A673 (cell line): ENCODE data around the gene COBLL1. TPM values are rescaled to one million over a fixed set of nuclear protein-coding genes. Genes with fewer than 3 reads are reported as not detected.

Experiments
- BruUV-seq: library from RNA; stranded (reverse); fragments of 400-500 nt; replicated peaks from 2 replicates; lab custom pipeline; 2021; lab: Mats Ljungman, UMichigan
- CTCF ChIA-PET: fragments of 300-600 bp; sonication (Branson Sonifier 250); formaldehyde crosslinking; loops from one replicate; lab custom pipeline; 2022; ENCODE audit warnings: antibody characterized with exemption; lab: Charles Lee
- POLR2A ChIA-PET: fragments of 300-600 bp; sonication (Branson Sonifier 250); formaldehyde crosslinking; loops from one replicate; lab custom pipeline; 2022; ENCODE audit warnings: antibody characterized with exemption; ENCODE audit not compliant: low non-redundant PET; lab: Charles Lee
- DNase-seq: peaks from one replicate; pipeline ENCODE4 v3.0.0-alpha.2; 2015; ENCODE audit warnings: low spot score
- H3K27ac ChIP-seq: fragments of 200-600 bp; sonication (generic); 2 replicates; pipeline ENCODE4 v1.5.1; 2016; ENCODE audit warnings: mixed run types, low read depth, mild to moderate bottlenecking, mixed read lengths, antibody characterized with exemption, low read length; ENCODE audit not compliant: poor library complexity, severe bottlenecking
- H3K27me3 ChIP-seq: fragments of 200-600 bp; sonication (generic); replicated peaks from 2 replicates; pipeline ENCODE4 v1.6.1; 2017; ENCODE audit warnings: mixed run types, low read depth, mild to moderate bottlenecking, mixed read lengths, antibody characterized with exemption, low read length; ENCODE audit not compliant: insufficient read depth, poor library complexity
- H3K36me3 ChIP-seq: fragments of 200-600 bp; sonication (generic); 2 replicates; pipeline ENCODE4 v1.6.1; 2016; ENCODE audit warnings: mixed run types, mild to moderate bottlenecking, mixed read lengths, antibody characterized with exemption, low read length; ENCODE audit not compliant: insufficient read depth, poor library complexity, severe bottlenecking
- H3K4me1 ChIP-seq: fragments of 200-600 bp; sonication (generic); 2 replicates; pipeline ENCODE4 v1.6.1; 2017; ENCODE audit warnings: mixed run types, mild to moderate bottlenecking, mixed read lengths, antibody characterized with exemption, low read length; ENCODE audit not compliant: insufficient read depth, poor library complexity, severe bottlenecking
- H3K4me3 ChIP-seq: fragments of 200-600 bp; sonication (generic); 2 replicates; pipeline ENCODE4 v1.5.1; 2016; ENCODE audit warnings: low read depth, mixed run types, mild to moderate bottlenecking, mixed read lengths, low read length; ENCODE audit not compliant: poor library complexity, severe bottlenecking
- H3K9me3 ChIP-seq: fragments of 200-600 bp; sonication (generic); 2 replicates; pipeline ENCODE4 v1.6.1; 2016; ENCODE audit warnings: mixed run types, low read depth, mild to moderate bottlenecking, mixed read lengths, antibody characterized with exemption, low read length; ENCODE audit not compliant: poor library complexity, severe bottlenecking
- EZH2 ChIP-seq: fragments of 200-600 bp; sonication (generic); IDR thresholded peaks from 2 replicates; pipeline ENCODE4 v1.6.1; 2017; ENCODE audit warnings: borderline replicate concordance, low read depth, mild to moderate bottlenecking, mixed read lengths, antibody characterized with exemption, low read length; ENCODE audit not compliant: poor library complexity, severe bottlenecking
- intact Hi-C: fragments of 100-400 bp; cut with micrococcal nuclease; formaldehyde crosslinking; loops from one replicate; pipeline ENCODE4 v1.10.0; 2022; ENCODE audit not compliant: unreplicated experiment
- total RNA-seq: library from RNA; stranded (reverse); gene quantifications from 2 replicates; pipeline ENCODE4 v1.2.3, GENCODE V29; 2021
- TF ChIP-seq, protein P1 (sequence below): fragments of 300-800, 200-600 bp; sonication (generic); conservative IDR thresholded peaks from 2 replicates; pipeline ENCODE4 v1.5.1; 2017; ENCODE audit warnings: low read depth, mild to moderate bottlenecking, antibody characterized with exemption, low read length, moderate library complexity, mixed read lengths

COBLL1 gene
- total RNA-seq, 1 experiment from 2014 or later = 6.6 TPM

DNA sequence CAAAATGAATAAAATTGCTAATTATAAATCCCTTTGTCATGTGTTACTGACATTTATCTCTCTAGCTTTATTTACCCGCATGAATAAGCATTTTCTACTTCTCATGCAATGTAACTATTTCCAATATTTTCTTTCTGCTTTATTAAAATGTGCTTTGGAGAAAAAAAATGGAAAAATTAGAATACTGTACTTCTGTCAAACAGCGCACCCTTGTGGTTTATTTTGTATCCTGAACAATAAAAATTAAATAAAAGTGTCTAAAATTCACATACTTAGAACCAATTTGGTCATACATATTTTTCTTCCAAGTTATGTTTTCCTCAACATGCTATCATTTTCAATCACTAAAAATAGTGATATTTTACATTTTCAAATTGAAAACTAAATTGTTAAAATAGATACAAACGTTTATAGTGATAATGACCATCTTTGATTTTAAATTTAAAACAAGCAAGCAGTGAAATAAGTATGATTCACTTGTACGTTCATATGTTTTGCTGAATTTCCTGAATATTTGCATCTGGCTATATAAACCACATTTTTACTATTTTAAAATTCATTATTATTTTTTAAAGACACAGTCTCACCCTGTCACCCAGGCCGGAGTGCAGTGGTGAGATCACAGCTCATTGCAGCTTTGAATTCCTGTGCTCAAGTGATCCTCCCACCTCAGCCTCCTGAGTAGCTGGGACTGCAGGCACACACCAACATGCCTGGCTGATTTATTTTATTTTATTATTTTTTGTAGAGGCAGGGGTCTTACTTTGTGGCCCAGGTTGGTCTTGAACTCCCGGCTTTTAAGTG is 124.4 kb downstream of the COBLL1 start:
- BruUV-seq = no TSS peak
- H3K9me3 ChIP-seq = no peaks in the 10 kb centered on the region
- H3K36me3 ChIP-seq = no peaks in the 10 kb centered on the region
- H3K4me3 ChIP-seq = no peak overlapping the region
- H3K27me3 ChIP-seq = no peaks in the 10 kb centered on the region
- TF ChIP-seq, protein P1, sequence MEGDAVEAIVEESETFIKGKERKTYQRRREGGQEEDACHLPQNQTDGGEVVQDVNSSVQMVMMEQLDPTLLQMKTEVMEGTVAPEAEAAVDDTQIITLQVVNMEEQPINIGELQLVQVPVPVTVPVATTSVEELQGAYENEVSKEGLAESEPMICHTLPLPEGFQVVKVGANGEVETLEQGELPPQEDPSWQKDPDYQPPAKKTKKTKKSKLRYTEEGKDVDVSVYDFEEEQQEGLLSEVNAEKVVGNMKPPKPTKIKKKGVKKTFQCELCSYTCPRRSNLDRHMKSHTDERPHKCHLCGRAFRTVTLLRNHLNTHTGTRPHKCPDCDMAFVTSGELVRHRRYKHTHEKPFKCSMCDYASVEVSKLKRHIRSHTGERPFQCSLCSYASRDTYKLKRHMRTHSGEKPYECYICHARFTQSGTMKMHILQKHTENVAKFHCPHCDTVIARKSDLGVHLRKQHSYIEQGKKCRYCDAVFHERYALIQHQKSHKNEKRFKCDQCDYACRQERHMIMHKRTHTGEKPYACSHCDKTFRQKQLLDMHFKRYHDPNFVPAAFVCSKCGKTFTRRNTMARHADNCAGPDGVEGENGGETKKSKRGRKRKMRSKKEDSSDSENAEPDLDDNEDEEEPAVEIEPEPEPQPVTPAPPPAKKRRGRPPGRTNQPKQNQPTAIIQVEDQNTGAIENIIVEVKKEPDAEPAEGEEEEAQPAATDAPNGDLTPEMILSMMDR = peak; percentile 77
- no peak for TF ChIP-seq EZH2
- intact Hi-C loops = loop anchor here (10.0 kb wide), 1 partner anchor 1552 kb away; no protein-coding TSS in a partner anchor
- peak; percentile 64 for DNase-seq
- H3K4me1 ChIP-seq = peaks cover 6% of the 10 kb centered on the region
- CTCF ChIA-PET = no interaction called here
- no peak overlapping the region for H3K27ac ChIP-seq
- POLR2A ChIA-PET = interaction anchor here (0.6 kb wide), 1 partner anchor 1172 kb away, joined by 3 read pairs; no protein-coding TSS in a partner anchor

DNA sequence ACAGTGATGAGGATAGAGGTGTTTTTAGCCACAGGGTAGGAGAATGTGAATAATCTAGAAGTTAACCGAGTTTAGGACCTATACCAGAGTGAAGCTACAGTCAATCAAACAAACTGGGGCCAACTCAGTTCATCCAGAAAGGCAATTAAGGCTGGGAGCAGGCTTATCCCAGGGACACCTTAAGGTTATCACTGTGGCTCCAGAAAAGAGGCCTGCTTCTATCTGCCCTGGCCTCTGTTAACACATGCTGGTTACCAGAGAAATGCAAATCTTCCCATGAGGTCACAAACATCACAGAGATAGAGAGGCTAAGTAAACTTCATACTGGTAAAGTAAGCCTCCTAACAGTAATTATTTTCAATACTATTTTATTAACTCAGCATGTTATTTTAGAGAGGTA is 127.2 kb downstream of the COBLL1 start:
- Histone ChIP-seq H3K36me3 (no peaks in the 10 kb centered on the region), H3K4me1 (peaks cover 5% of the 10 kb centered on the region), H3K27me3 (no peaks in the 10 kb centered on the region), H3K27ac (no peak overlapping the region), H3K9me3 (no peaks in the 10 kb centered on the region), H3K4me3 (no peak overlapping the region)
- CTCF ChIA-PET = no interaction called here
- DNase-seq = no peak
- no TSS peak for BruUV-seq
- TF ChIP-seq, protein P1 = no peak
- TF ChIP-seq EZH2 = no peak
- intact Hi-C loops = loop anchor here (10.0 kb wide), 1 partner anchor 1550 kb away; no protein-coding TSS in a partner anchor
- POLR2A ChIA-PET = interaction anchor here (0.7 kb wide), 1 partner anchor 1524 kb away, joined by 10 read pairs; no protein-coding TSS in a partner anchor

GRCh38 chr2:164711766-164712138 is 129.9 kb downstream of the COBLL1 start:
- TF ChIP-seq, protein P1 = no peak
- no peak for TF ChIP-seq EZH2
- no peak overlapping the region for H3K4me3 ChIP-seq
- H3K27ac ChIP-seq = no peak overlapping the region
- intact Hi-C loops = loop anchor here (10.0 kb wide), 1 partner anchor 1547 kb away; no protein-coding TSS in a partner anchor
- no TSS peak for BruUV-seq
- DNase-seq = no peak
- POLR2A ChIA-PET = no interaction called here
- no peaks in the 10 kb centered on the region for H3K27me3 ChIP-seq
- H3K36me3 ChIP-seq = no peaks in the 10 kb centered on the region
- H3K9me3 ChIP-seq = no peaks in the 10 kb centered on the region
- CTCF ChIA-PET = no interaction called here
- peaks cover 5% of the 10 kb centered on the region for H3K4me1 ChIP-seq
